ENCODE measurements around the gene MYZAP.

The MYZAP gene

DNA sequence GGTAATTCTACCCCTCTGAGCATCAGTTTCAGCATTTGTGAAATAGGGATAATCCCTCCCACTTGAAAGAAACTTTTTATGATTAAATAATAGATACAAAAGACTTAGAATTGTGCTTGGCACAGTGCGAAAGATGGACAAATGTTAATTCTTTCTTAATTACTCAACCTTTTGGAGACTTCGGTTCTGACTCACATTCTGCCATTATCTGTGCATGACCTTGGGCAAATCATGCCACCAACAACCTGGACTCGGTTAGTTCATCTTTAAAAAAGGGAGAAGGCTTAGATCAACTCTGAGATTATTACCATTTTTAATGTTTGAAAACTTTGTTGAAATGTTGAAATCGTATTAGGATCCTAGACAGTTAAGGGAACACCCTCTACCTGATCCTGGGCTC lies 74.2 kb downstream of the MYZAP start:
- no peak for FAIRE-seq

DNA sequence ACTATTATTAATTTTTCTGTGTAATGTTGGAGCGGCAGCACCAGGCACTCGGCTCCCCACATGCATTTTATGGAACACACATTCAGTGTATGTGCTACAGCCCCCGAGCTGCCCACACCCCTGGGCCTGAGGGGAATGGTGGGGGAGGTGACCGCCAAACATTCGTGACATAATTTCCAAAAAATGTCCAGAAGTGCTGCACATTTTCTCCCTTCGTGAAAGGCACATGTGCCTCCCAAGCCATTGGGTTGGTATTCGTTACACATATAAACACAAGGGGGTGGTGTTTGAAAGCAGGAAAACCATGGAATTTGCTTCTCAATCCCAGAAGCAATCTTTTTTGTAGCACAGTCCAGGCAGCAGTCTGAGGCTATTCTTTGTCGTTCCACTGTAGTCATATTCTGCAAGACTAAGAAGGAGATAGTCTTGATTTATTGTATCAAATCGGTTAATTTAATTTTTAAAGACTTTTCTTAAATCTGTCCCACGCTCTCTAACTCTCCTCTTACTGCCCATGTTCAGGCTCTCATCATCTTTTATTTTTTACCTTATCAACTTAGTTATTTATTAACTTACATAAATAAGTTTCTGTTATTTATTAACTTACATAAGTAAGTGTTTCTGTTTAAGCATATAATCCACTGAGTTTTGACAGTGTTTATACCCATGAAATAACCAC lies 75.6 kb downstream of the MYZAP start:
- no peak for FAIRE-seq

DNA sequence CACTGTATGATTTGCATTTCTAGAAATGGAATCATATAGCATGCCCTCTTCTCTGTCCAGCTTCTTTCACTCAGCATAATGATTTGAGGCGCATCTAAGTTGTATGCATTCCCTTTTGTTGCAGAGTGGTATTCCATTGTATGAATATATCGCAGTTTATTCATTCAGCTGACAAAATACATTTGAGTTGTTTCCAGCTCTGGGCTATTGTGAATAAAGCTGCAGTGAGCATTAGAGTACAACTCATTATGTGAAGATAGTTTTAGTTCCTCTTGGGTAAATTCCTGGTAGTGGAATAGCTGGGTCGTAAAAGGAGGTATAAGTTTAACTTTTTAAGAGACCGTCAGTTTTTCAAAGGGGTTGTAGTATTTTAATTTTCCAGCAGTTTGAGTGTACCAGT lies 76.3 kb downstream of the MYZAP start:
- FAIRE-seq = no peak

DNA sequence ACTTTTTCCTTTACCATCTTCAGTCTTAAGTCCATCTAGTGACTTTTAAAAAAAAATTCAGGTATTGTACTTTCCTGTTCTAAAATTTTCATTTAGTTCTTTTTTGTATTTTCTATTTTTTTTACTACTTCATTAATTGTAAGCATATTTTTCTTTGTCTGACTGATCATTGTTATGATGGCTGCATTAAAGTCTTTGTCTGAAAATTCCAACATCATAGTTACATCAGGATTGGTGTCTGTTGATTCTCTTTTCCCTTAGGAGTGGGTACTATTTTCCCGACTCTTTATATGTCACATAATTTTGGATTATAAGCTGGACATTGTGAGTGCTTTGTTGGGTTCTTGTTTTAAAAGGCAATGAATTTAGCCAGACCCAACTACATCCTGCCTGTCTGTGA lies 79.9 kb downstream of the MYZAP start:
- FAIRE-seq = no peak

DNA sequence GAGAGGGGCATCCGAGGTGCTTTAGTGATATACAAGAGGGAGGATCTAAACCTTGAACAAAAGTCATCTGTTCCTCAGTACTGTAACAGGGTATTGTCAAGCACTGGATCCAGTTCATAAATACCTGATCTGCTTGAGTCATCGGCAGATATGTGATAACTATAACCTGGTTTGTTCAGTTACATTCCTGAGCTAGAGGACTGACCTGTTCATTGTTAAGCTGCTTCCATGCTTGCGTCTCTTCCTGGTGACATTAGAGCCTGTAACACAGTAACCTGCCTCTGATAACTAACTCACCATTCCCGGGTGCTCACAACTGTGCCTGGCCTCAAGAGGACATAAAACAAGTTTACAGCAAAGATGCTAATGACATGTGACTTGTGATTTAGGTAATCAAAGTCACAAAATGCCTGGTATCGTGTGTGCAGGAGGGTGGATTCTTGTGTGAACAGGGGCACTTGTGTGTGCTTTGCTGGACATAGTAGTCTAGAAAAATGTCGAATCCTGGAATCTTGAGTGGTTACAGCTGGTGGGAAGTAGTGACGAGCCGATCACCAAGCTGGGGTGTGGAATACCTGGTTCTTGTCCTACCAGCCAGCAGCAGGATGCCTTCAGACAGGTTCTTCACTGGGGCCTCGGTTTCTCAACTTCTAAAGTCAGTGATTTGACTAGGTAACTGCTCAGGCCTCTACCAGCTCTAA lies 83.9 kb downstream of the MYZAP start:
- no peak for FAIRE-seq

- FAIRE-seq = no peak
Measured at GRCh38 chr15:57676585-57676984, 84.9 kb downstream of the MYZAP start.

- FAIRE-seq = no peak
Measured at GRCh38 chr15:57677204-57677603, 85.5 kb downstream of the MYZAP start.

GRCh38 chr15:57680021-57680420 lies 88.3 kb downstream of the MYZAP start:
- no peak for FAIRE-seq

GRCh38 chr15:57681011-57681410 lies 89.3 kb downstream of the MYZAP start:
- FAIRE-seq = no peak

DNA sequence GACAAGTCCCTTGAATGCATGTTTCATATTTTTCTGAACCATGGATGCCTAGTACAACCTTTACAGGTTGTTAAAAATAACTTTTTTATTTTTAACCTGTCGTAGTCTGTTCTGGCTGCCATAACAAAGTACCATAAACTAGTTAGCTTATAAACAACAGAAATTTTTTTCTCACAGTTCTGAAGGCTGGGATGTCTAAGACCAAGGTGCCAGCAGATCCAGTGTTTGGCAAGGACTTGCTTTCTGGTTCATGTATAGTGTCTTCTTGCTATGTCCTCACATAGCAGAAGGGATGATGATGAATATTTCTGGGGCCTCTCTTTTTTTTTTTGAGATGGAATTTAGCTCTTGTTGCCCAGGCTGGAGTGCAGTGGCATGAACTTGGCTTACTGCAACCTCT lies 91.8 kb downstream of the MYZAP start:
- FAIRE-seq = no peak

DNA sequence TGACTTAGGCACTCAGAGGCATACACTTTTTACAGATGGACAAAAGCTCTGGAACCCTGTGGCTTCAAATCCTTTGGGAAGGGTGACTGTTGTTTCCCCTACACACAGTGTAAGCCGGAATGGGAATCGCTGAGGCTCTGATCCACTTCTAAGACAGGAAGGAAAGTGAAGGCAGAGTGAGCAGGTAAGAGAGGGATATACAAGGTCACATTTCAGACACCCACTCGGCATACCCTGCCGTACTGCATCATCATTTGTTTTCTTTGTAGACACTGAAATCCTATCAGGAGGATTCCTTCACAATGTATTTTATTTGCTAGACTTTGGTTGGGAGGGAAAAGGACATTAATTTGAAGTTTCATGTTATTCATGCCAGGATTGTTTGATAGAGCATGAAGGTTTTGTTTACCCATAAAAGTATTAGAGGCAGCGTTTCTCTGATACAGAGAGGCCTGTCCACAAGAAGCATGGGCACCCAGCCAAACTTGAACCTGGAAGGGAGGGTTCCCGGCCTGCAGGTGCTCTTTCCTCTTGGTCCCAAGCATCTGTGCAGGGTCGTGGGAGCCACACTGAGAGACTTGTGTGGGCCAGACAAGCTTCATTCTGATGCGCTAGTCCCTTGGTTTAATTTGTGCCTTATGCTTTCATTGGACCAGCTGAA lies 92.9 kb downstream of the MYZAP start:
- FAIRE-seq = no peak

DNA sequence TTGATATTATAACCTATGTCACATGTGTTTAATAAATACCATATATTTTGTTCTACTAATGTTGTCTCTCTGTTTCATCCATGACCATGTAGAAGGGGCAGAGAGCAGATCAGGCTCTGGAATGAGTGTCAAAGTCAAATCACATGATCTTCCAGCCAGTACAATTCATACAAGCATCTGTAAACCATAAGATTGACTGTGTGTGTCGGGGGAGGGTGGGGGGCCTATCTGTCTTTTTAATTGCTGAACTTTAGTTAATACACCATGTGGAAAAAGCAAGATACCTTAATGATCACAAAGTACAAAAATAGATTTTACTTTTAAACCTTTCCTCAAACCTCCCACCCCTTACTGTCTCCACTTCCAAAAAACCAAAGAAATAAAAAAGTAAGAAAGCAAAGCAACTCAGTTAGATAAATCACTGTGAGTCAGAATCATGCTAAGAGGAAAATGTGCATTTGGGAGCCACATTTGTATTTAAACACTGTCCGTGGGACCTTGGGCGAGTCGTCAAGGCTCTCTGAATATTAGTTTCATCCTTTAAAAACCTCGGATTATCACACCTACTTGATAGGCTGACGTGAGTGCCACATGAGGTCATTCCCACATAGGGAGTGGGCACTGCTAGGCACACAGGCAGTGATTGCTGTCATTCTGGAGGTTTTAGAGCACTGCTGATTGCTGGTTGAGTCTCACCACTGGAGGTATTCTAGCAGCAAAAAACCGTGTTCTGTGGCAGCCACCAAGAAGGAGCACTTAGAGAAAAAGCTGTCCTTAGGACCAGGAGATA lies 93.8 kb downstream of the MYZAP start:
- FAIRE-seq = no peak

- no peak for FAIRE-seq
Measured at GRCh38 chr15:57686657-57687056, 95.0 kb downstream of the MYZAP start.

DNA sequence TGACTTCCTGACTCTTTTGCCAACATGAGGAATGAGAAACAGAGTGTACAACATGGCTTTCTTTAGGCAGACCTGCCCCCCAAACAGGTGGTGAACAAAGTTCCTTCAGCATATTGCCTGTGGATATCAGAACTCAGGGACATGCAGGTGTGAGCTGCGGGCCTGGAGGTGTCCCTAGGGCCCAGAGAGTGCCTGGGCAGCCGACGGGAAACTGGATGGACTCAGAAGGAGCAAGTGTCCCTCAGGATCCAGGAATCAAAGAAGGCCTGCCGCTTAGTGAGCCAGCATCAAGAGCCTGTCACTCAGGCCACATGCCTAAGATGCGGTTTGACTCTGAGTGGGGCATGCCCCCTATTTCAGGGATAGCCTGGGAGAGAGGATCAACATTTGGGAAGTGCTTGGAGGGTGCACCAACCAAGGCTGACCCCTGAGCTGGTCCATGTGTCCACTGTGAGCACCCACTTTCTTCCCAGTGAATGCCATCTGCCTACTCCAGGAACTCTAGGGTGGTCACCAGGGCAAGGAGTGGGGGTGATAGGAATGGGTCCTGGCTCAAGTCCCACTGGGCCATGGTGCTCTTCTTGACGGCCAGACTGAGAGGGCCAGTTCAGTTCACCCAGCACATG lies 98.8 kb downstream of the MYZAP start:
- FAIRE-seq = no peak

DNA sequence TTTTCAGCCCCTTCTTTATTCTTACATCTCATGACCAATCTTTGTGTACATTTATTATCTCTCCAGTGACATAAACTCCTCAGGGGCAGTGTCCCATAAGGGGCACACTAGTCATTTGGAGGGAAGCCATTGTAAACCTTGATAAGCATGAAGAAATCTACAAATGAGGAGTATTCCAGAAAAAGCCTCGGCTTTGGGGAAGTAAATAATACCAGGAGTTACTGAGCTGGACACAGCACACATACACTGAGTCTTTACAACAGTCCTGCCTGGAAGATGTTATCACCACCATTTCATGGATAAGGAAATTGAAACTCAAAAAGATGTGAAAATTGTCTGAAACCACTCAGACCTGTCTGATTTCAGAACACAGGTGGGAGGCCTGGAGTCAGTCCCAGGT lies 99.4 kb downstream of the MYZAP start:
- no peak for FAIRE-seq

DNA sequence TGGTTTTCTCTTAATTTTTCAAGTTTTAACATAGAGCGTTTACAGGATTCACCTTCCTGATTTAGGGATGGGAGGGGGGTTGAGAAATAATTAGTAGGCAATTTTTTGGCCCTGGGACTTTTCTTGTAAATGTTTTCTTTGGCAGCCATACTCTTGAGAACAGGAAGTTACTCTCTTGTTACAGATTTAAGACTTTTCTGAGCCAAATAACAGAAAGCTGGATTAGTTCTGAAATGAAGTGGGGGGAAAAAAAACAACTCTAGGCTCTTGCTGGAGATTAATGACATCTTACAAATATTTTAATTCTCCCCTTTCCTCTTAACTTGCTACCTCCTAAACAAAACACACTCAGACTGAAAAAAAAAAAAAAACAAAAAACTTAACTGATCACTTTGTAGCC lies 101.0 kb downstream of the MYZAP start:
- FAIRE-seq = no peak

GRCh38 chr15:57694279-57694678 lies 102.6 kb downstream of the MYZAP start:
- no peak for FAIRE-seq

- FAIRE-seq = no peak
Measured at GRCh38 chr15:57696146-57696545, 104.4 kb downstream of the MYZAP start.

- no peak for FAIRE-seq
Measured at GRCh38 chr15:57697588-57697987, 105.9 kb downstream of the MYZAP start.

DNA sequence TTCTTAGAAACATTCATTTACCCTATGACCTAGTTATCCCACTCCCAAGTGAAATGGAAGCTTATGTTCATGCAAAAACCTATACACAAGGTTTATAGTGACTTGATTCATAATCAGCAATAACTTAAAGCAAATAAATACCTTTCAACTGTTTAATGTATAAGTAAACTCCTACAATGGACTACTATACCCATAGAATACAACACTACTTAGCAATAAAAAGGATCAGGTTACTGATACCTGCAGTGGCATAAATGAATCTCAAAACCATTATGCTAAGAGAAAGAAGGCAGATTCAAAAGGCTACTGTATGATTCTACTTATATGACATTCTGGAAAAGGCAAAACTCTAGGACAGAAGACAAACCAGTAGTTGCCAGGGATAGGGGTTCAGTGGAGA lies 106.5 kb downstream of the MYZAP start:
- FAIRE-seq = no peak

- FAIRE-seq = no peak
Measured at GRCh38 chr15:57698991-57699390, 107.3 kb downstream of the MYZAP start.

DNA sequence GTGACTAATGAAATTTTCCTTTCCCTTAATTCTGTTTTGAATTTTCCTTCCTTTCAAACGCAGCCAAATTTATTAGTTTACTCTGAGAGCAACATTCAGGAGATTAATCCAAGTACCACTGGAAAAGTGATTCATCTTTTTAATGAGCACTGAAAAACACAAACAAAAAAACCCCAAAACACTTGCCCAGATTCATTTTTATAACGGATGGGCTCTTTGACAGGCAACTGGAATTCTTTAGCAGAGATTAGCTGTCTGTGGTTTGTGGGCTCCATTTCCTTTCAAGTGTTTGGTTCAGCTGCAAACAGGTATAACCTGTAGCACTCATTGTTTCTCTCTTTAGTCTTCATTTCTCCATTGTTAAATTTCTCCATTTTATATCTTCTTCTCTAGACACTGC lies 111.7 kb downstream of the MYZAP start:
- no peak for FAIRE-seq

- no peak for FAIRE-seq
Measured at GRCh38 chr15:57704441-57704840, 112.7 kb downstream of the MYZAP start.
